HG03196 (cell line): ENCODE results near the gene SIGMAR1.

Experiments used
- ATAC-seq: cut with Tn5 transposase; IDR thresholded peaks from one replicate; pipeline ENCODE4 v1.9.1; 2021; ENCODE audit not compliant: unreplicated experiment

The SIGMAR1 gene

GRCh38 chr9:34633166-34633565, 4.4 kb downstream of the SIGMAR1 start:
- no peak for ATAC-seq

- no peak for ATAC-seq
Observed at GRCh38 chr9:34630402-34631154, 7.0 kb downstream of the SIGMAR1 start.

GRCh38 chr9:34629491-34629808, 8.1 kb downstream of the SIGMAR1 start:
- ATAC-seq: no peak

- ATAC-seq: no peak
Observed at GRCh38 chr9:34628656-34629490, 8.7 kb downstream of the SIGMAR1 start, which contains the start of gene ARID3C. TSS of gene ARID3C (minus strand) at chr9:34629066. CDS start at chr9:34628014, 1,052 bp downstream.

DNA sequence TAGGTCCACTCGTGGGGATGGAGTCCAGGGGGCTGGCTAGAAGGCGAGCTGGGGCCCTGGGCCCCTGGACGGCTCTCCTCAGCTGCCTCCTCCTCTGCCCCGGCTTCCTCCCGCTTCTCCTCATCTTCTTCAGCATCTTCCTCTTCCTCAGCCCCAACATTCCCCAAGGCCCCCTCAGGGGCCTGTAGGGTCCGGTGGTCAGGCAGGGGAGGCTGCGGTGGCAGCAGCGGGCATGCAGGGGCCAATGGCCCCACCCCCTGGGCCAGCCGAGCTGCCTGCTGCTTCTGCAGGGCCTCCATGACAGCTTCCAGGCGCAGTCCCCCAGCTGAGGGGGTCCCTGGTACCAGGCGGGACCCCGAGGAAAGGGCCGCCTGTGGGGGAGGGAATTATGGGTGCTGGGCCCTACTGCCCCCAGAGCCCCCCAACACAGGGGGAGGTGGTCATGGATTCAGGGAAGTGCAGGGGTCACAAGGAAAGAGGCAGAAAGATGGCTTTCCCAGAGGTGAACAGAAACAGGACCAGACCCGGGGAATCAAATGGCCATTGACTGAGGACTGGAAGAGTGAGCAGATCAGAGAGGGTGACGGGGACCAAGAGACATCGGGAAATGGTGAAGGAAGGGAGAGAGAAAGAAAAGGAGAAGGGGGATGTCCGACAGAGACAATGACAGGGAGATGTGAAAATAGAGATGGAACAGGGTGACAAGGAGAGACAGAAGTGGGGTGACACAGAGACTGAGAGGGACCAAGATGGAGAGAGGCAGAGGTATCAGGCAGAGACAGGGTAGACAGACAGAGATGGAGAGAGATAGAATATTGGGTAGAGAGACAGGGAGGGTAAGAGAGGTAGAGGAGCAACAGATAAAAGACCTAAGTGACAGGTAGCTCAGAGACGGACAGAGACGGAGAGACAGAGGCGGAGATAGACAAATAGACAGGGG, 9.6 kb downstream of the SIGMAR1 start:
- no peak for ATAC-seq

- no peak for ATAC-seq
Observed at GRCh38 chr9:34625186-34625486, 12.5 kb downstream of the SIGMAR1 start.

- ATAC-seq: no peak
Observed at GRCh38 chr9:34624475-34625185, 13.0 kb downstream of the SIGMAR1 start.

GRCh38 chr9:34623374-34624235, 14.0 kb downstream of the SIGMAR1 start:
- ATAC-seq: no peak

DNA sequence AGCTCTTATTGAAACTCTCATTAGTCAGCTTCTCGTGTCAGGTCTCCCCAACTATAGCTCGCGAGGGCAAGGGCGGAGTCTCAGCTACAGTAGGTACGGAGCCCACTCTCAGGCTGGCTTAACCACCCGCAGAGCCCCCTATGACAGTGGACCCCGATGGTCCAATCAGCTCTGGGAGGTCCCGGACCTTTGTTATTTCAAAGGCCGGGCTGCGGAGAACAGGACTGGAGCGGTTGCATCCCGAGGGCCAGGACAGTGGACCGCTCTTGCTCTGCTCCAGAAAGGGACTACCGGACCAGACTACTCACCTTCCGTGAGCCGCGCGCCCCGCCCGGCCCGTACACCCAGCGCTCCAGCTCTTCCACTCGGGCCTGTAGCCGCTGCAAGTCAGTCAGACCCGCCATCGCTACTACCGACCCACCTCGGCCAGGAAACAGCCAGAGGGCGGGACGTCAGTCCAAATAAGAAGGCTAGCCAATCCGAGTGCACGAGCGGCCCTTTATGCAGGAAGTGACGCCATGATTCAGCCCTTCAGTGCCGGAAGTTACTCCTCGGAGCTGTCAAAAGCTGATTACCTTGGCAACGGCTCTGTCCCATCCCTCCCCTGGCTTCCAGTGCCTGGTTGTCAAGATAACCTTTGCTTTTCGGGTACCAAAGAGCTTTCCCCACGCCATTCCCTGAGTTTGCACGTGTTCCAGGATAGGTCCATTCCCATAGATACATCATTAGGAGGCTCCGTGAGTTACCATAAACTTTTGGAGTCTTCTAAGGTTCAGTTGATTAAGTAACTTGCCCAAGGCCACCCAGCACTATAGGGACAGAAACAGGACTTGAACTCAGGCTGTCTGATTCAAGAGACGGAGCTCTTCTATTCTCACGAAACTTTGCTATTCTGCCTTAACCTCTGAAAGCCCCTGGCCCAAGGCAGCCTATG, 17.3 kb downstream of the SIGMAR1 start, which contains the start of gene DCTN3:
Gene DCTN3 (minus strand): TSS at position 435 of the 934 bp plus-strand sequence. CDS start 31 bp downstream, at position 404.
- peak; percentile 97 for ATAC-seq

- ATAC-seq: no peak
Observed at GRCh38 chr9:34615132-34615531, 22.5 kb downstream of the SIGMAR1 start.

- ATAC-seq: peak; percentile 42
Observed at GRCh38 chr9:34612788-34613390, 24.7 kb downstream of the SIGMAR1 start.

- peak; percentile 78 for ATAC-seq
Observed at GRCh38 chr9:34611811-34612787, 25.5 kb downstream of the SIGMAR1 start, which contains the start of gene RPP25L. TSS of gene RPP25L (minus strand) at chr9:34612097. CDS start at chr9:34611296, 801 bp downstream.

GRCh38 chr9:34611251-34611810, 26.3 kb downstream of the SIGMAR1 start:
- ATAC-seq: no peak

DNA sequence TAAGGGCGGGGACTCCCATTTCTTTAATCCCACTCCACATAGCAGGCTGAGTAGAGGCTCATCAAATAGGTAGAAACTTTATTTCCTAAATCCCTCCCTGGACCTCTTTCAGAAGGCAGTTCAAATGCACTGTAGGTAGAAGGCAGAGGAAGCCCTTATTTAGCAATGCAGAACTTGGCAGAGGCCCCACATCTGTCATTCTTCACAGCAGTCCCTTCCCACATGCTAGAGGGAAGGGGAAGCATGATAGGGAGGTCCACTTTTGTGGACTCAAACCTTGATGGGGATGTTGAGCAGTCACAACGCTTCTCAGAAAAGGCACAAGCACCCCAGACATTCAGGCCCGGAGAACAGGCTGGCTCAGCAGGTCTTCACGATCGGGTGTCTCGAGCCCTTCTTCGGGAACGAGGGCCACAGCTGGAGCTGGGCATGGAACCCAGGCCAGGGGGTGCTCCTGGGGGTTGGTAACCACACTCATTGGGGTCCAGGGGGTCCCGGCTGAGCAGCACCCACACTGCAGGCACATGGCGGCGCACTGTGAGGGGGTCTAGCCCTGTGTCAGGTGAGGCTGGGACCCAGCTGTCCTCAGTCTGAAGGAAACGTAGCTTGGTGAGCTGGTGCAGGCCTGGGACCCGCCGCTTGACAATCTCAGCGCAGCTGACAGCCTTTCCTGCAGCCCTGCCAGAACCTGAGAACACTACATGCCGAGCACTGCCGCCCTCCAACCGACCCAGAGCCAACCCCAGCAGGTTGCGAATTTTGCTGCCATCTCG, 27.0 kb downstream of the SIGMAR1 start:
- no peak for ATAC-seq

GRCh38 chr9:34607331-34607730, 30.3 kb downstream of the SIGMAR1 start:
- no peak for ATAC-seq

DNA sequence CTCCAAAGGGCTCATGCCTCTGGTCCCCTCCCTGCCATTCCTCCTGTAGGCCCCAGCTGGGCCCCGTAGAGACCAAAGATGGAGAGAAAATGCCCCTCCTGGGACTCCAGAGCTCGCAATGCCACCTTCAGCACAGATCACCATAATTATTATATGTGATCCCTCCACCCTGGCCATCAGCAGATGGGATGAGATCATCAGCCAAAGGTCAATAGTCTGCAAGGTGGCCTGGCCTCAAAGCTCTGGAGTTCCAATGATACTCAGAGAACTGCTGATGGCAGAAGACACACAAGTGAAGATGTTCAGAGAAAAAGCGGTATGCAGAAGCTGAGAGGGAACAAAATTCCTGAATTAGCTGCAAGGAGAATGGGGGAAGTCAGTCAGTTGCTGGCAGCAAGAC, 30.7 kb downstream of the SIGMAR1 start:
- no peak for ATAC-seq
